ENCODE data around the gene WDR90.

The WDR90 gene

GRCh38 chr16:638836-639235 lies 10.3 kb upstream of the WDR90 start:
- no peak for DNase-seq (ENCODE audit: low read depth in 2 of 2)

GRCh38 chr16:640614-641013 lies 8.6 kb upstream of the WDR90 start:
- no peak for DNase-seq (ENCODE audit: low read depth in 2 of 2)

- peak in 1 of 2 donors; percentile 31 for DNase-seq (ENCODE audit: low read depth in 2 of 2)
These were observed 7.6 kb upstream of the WDR90 start, which contains the start of gene MCRIP2 for GRCh38 chr16:641326-642188. Gene MCRIP2, plus strand, starts transcription at chr16:641828. Its CDS starts 164 bp downstream, at chr16:641992.

- no peak for DNase-seq (ENCODE audit: low read depth in 2 of 2)
These were observed 6.7 kb upstream of the WDR90 start for GRCh38 chr16:642189-643049.

GRCh38 chr16:643050-643368 lies 6.2 kb upstream of the WDR90 start:
- no peak for DNase-seq (ENCODE audit: low read depth in 2 of 2)

- no peak for DNase-seq (ENCODE audit: low read depth in 2 of 2)
These were observed 4.6 kb upstream of the WDR90 start for GRCh38 chr16:644556-644955.

GRCh38 chr16:645852-646678 lies 3.1 kb upstream of the WDR90 start:
- no peak for DNase-seq (ENCODE audit: low read depth in 2 of 2)

GRCh38 chr16:646679-647172 lies 2.4 kb upstream of the WDR90 start:
- DNase-seq (ENCODE audit: low read depth in 2 of 2) = no peak

GRCh38 chr16:647173-647902 lies 1.8 kb upstream of the WDR90 start:
- DNase-seq (ENCODE audit: low read depth in 2 of 2) = no peak

- no peak for DNase-seq (ENCODE audit: low read depth in 2 of 2)
These were observed 939 bp upstream of the WDR90 start for GRCh38 chr16:648071-648780.

GRCh38 chr16:649631-650030 lies 466 bp downstream of the WDR90 start:
- no peak for DNase-seq (ENCODE audit: low read depth in 2 of 2)

GRCh38 chr16:651844-652243 lies 2.7 kb downstream of the WDR90 start:
- DNase-seq (ENCODE audit: low read depth in 2 of 2) = no peak

GRCh38 chr16:652454-653305 lies 3.5 kb downstream of the WDR90 start:
- no peak for DNase-seq (ENCODE audit: low read depth in 2 of 2)

- DNase-seq (ENCODE audit: low read depth in 2 of 2) = no peak
These were observed 4.9 kb downstream of the WDR90 start for GRCh38 chr16:654034-654433.

- DNase-seq (ENCODE audit: low read depth in 2 of 2) = no peak
These were observed 8.3 kb downstream of the WDR90 start for GRCh38 chr16:657487-657886.

- DNase-seq (ENCODE audit: low read depth in 2 of 2) = no peak
These were observed 9.8 kb downstream of the WDR90 start for GRCh38 chr16:658679-659571.

GRCh38 chr16:659618-660017 lies 10.5 kb downstream of the WDR90 start:
- DNase-seq (ENCODE audit: low read depth in 2 of 2) = no peak

GRCh38 chr16:660132-660458 lies 10.9 kb downstream of the WDR90 start:
- DNase-seq (ENCODE audit: low read depth in 2 of 2) = no peak

All from stimulated activated CD8-positive, alpha-beta memory T cell treated with anti-CD3 and anti-CD28 coated beads, Interleukin-7, amount 100 ng/mL, for 1 hour (primary cell).